ENCODE measurements around the gene NIM1K. TPM values are rescaled to one million over a fixed set of nuclear protein-coding genes. Genes with fewer than 3 reads are reported as not detected.

NIM1K gene
- total RNA-seq, 1 experiment from 2014 or later, result 0.07 TPM

- no peaks in the 10 kb centered on the region for H3K36me3 Mint-ChIP-seq
- H3K4me1 Mint-ChIP-seq, result peaks cover 23% of the 10 kb centered on the region
- H3K9me3 Mint-ChIP-seq, result 0 out of 2 replicates have a peak, but pooled peaks cover 3% of the 10 kb centered on the region
- H3K4me3 Mint-ChIP-seq, result no peak overlapping the region
- CTCF ChIA-PET, result interaction anchor here (0.7 kb wide), 1 partner anchor 95 kb away, joined by 4 read pairs; no protein-coding TSS in a partner anchor
- DNase-seq (ENCODE audit: low spot score) (no peak), ATAC-seq (no peak)
- peaks cover 36% of the 10 kb centered on the region for H3K27me3 Mint-ChIP-seq (ENCODE audit: low read depth)
- POLR2A ChIA-PET, result no interaction called here
- no peak for TF ChIP-seq ZNF138 (CRISPR knock-in tag; conservative IDR thresholded peaks at IDR 0.05)
- no peak for TF ChIP-seq FOXP4 (CRISPR knock-in tag; IDR thresholded peaks at IDR 0.05)
- no peak for TF ChIP-seq TEAD4 (CRISPR knock-in tag; IDR thresholded peaks at IDR 0.05)
- H3K27ac Mint-ChIP-seq, result no peak overlapping the region
These were observed 3.7 kb downstream of the NIM1K start for GRCh38 chr5:43195670-43196265.

- H3K9me3 Mint-ChIP-seq, result 0 out of 2 replicates have a peak, but pooled peaks cover 3% of the 10 kb centered on the region
- POLR2A ChIA-PET, result no interaction called here
- H3K36me3 Mint-ChIP-seq, result no peaks in the 10 kb centered on the region
- DNase-seq (ENCODE audit: low spot score), result no peak
- no peak for ATAC-seq
- no peak overlapping the region for H3K4me3 Mint-ChIP-seq
- CTCF ChIA-PET, result no interaction called here
- peaks cover 17% of the 10 kb centered on the region for H3K4me1 Mint-ChIP-seq
- no peak overlapping the region for H3K27ac Mint-ChIP-seq
- H3K27me3 Mint-ChIP-seq (ENCODE audit: low read depth), result peaks cover 18% of the 10 kb centered on the region
- TF ChIP-seq ZBTB43 (CRISPR knock-in tag; IDR thresholded peaks at IDR 0.05), result no peak
- no peak for TF ChIP-seq ZNF317 (CRISPR knock-in tag; IDR thresholded peaks at IDR 0.05; ENCODE audit: borderline replicate concordance, low read depth)
- TF ChIP-seq ZNF219 (CRISPR knock-in tag; IDR thresholded peaks at IDR 0.05; ENCODE audit: borderline replicate concordance), result no peak
- no peak for TF ChIP-seq ZNF281 (CRISPR knock-in tag; IDR thresholded peaks at IDR 0.05)
- no peak for TF ChIP-seq ESRRA (CRISPR knock-in tag; IDR thresholded peaks at IDR 0.05; ENCODE audit: borderline replicate concordance)
- no peak for TF ChIP-seq NR3C1 (CRISPR knock-in tag; conservative IDR thresholded peaks at IDR 0.05; ENCODE audit: low read depth)
- TF ChIP-seq AFF4 (CRISPR knock-in tag; IDR thresholded peaks at IDR 0.05; ENCODE audit: borderline replicate concordance), result no peak
- no peak for TF ChIP-seq E2F1 (CRISPR knock-in tag; IDR thresholded peaks at IDR 0.05)
- no peak for TF ChIP-seq CTCF (IDR thresholded peaks at IDR 0.05)
- TF ChIP-seq SOX15 (CRISPR knock-in tag; IDR thresholded peaks at IDR 0.05), result no peak
- TF ChIP-seq ATF2 (CRISPR knock-in tag; IDR thresholded peaks at IDR 0.05; ENCODE audit: borderline replicate concordance, low read depth), result no peak
- no peak for TF ChIP-seq USF1 (CRISPR knock-in tag; IDR thresholded peaks at IDR 0.05)
- no peak for TF ChIP-seq TP53 (CRISPR knock-in tag; IDR thresholded peaks at IDR 0.05)
- TF ChIP-seq ELF4 (CRISPR knock-in tag; IDR thresholded peaks at IDR 0.05; ENCODE audit: low read depth), result no peak
These were observed 5.5 kb downstream of the NIM1K start for GRCh38 chr5:43197535-43197934.
